MCF 10A (cell line): ENCODE results near the gene MEF2B. TPM values are rescaled to one million over a fixed set of nuclear protein-coding genes. Genes with fewer than 3 reads are reported as not detected.

Experiments used
- BruUV-seq: library from RNA; stranded (reverse); fragments of 400-500 nt; replicated peaks from 2 replicates; lab custom pipeline; 2021; lab: Mats Ljungman, UMichigan
- CTCF ChIA-PET: fragments of 300-600 bp; sonication (Branson Sonifier 250); formaldehyde crosslinking; extraction: SDS; loops from one replicate; lab custom pipeline; 2021; ENCODE audit warnings: antibody characterized with exemption, inconsistent platforms; lab: Yijun Ruan, JAX
- POLR2A ChIA-PET: fragments of 300-600, 350-650 bp; sonication (Branson Sonifier 250); formaldehyde crosslinking; extraction: SDS; loops from one replicate; lab custom pipeline; 2020; ENCODE audit warnings: antibody characterized with exemption, inconsistent platforms; lab: Yijun Ruan, JAX
- DNase-seq: peaks from one replicate; pipeline ENCODE4 v3.0.0-alpha.2; 2018; ENCODE audit not compliant: unreplicated experiment
- H3K27ac Mint-ChIP-seq: one replicate; pipeline ENCODE4 v1.8.0; 2022; ENCODE audit warnings: mild to moderate bottlenecking, low read depth, mixed read lengths; ENCODE audit not compliant: unreplicated experiment
- H3K27me3 Mint-ChIP-seq: one replicate; pipeline ENCODE4 v1.8.0; 2022; ENCODE audit warnings: mixed read lengths; ENCODE audit not compliant: insufficient read depth, unreplicated experiment
- H3K36me3 Mint-ChIP-seq: one replicate; pipeline ENCODE4 v1.8.0; 2022; ENCODE audit warnings: mild to moderate bottlenecking, moderate library complexity, mixed read lengths; ENCODE audit not compliant: insufficient read depth, unreplicated experiment
- H3K4me1 Mint-ChIP-seq: one replicate; pipeline ENCODE4 v1.8.0; 2022; ENCODE audit warnings: mixed read lengths; ENCODE audit not compliant: insufficient read depth, unreplicated experiment
- H3K4me3 Mint-ChIP-seq: one replicate; pipeline ENCODE4 v1.8.0; 2022; ENCODE audit warnings: mild to moderate bottlenecking, moderate library complexity, mixed read lengths; ENCODE audit not compliant: unreplicated experiment
- H3K9me3 Mint-ChIP-seq: one replicate; pipeline ENCODE4 v1.8.0; 2022; ENCODE audit warnings: mixed read lengths; ENCODE audit not compliant: unreplicated experiment
- intact Hi-C: fragments of 100-400 bp; cut with micrococcal nuclease; formaldehyde crosslinking; loops from 2 replicates; pipeline ENCODE4 v1.14.1; 2022
- total RNA-seq: library from RNA; stranded (reverse); gene quantifications from 2 replicates; pipeline ENCODE4 v1.2.3, GENCODE V29; 2022
- TF ChIP-seq, protein P1 (sequence below): fragments of 200-600 bp; IDR thresholded peaks from one replicate; pipeline ENCODE4 v1.8.0; 2022; ENCODE audit warnings: antibody characterized with exemption, mild to moderate bottlenecking; ENCODE audit not compliant: unreplicated experiment

The MEF2B gene
- total RNA-seq, 1 experiment from 2014 or later = 1.4 TPM

- ChIA-PET POLR2A (interaction anchor here (0.8 to 1.0 kb wide), 2 partner anchors 13 to 14 kb away, joined by 4 read pairs; no protein-coding TSS in a partner anchor), CTCF (no interaction called here)
- Mint-ChIP-seq H3K4me3 (no peak overlapping the region), H3K9me3 (no peaks in the 10 kb centered on the region), H3K4me1 (no peaks in the 10 kb centered on the region), H3K27me3 (no peaks in the 10 kb centered on the region), H3K27ac (no peak overlapping the region), H3K36me3 (peaks cover 6% of the 10 kb centered on the region)
- TF ChIP-seq, protein P1, sequence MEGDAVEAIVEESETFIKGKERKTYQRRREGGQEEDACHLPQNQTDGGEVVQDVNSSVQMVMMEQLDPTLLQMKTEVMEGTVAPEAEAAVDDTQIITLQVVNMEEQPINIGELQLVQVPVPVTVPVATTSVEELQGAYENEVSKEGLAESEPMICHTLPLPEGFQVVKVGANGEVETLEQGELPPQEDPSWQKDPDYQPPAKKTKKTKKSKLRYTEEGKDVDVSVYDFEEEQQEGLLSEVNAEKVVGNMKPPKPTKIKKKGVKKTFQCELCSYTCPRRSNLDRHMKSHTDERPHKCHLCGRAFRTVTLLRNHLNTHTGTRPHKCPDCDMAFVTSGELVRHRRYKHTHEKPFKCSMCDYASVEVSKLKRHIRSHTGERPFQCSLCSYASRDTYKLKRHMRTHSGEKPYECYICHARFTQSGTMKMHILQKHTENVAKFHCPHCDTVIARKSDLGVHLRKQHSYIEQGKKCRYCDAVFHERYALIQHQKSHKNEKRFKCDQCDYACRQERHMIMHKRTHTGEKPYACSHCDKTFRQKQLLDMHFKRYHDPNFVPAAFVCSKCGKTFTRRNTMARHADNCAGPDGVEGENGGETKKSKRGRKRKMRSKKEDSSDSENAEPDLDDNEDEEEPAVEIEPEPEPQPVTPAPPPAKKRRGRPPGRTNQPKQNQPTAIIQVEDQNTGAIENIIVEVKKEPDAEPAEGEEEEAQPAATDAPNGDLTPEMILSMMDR = no peak
- no peak for DNase-seq
- no TSS peak for BruUV-seq
- intact Hi-C loops = no loop called here
Observed at GRCh38 chr19:19111967-19112580, 58.0 kb downstream of the MEF2B start.

- CTCF ChIA-PET = interaction anchor here (0.6 kb wide), 1 partner anchor 51 kb away, joined by 3 read pairs; no protein-coding TSS in a partner anchor
- peaks cover 6% of the 10 kb centered on the region for H3K36me3 Mint-ChIP-seq
- H3K27me3 Mint-ChIP-seq = no peaks in the 10 kb centered on the region
- no peaks in the 10 kb centered on the region for H3K9me3 Mint-ChIP-seq
- POLR2A ChIA-PET = interaction anchor here (0.8 to 1.0 kb wide), 2 partner anchors 13 to 14 kb away, joined by 4 read pairs; no protein-coding TSS in a partner anchor
- no peak overlapping the region for H3K27ac Mint-ChIP-seq
- no peak overlapping the region for H3K4me3 Mint-ChIP-seq
- intact Hi-C loops = no loop called here
- H3K4me1 Mint-ChIP-seq = no peaks in the 10 kb centered on the region
- BruUV-seq = no TSS peak
- DNase-seq = no peak
- TF ChIP-seq, protein P1 = no peak
Observed at GRCh38 chr19:19111136-19111835, 58.8 kb downstream of the MEF2B start.

DNA sequence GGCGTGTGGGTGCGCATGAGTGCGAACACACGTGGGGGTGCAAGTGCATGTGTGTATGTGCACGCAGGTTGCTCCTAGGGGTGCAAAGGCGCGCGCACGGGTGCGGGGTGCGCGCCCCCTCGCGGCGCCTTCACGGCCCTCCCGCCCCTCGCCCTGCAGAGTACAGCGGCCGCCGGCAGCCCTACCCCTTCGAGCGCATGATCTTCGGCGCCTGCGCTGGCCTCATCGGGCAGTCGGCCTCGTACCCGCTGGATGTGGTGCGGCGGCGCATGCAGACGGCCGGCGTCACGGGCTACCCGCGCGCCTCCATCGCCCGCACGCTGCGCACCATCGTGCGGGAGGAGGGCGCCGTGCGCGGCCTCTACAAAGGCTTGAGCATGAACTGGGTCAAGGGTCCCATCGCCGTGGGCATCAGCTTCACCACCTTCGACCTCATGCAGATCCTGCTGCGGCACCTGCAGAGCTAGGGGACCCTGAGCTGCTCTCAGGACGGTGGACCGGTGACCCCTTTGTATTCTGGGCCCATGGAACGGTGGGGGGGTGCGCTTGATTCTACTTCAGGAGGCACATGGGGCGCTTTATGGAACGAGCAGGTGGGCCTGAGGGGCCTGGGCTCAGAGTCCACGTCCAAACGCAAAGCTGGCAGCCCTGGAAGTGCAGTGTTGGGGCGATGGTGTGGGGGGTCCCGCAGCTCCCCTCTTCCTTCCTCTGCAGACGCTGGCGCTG is 59.5 kb downstream of the MEF2B start:
- DNase-seq = no peak
- intact Hi-C loops = no loop called here
- Mint-ChIP-seq H3K27ac (no peak overlapping the region), H3K36me3 (peaks cover 6% of the 10 kb centered on the region), H3K4me1 (no peaks in the 10 kb centered on the region), H3K4me3 (no peak overlapping the region), H3K27me3 (no peaks in the 10 kb centered on the region), H3K9me3 (no peaks in the 10 kb centered on the region)
- CTCF ChIA-PET = interaction anchor here (0.6 kb wide), 2 partner anchors 50 to 288 kb away, joined by 3 to 4 read pairs; no protein-coding TSS in a partner anchor
- POLR2A ChIA-PET = interaction anchor here (0.5 kb wide), 1 partner anchor 12 kb away, joined by 4 read pairs; no protein-coding TSS in a partner anchor
- no TSS peak for BruUV-seq
- TF ChIP-seq, protein P1 = no peak

DNA sequence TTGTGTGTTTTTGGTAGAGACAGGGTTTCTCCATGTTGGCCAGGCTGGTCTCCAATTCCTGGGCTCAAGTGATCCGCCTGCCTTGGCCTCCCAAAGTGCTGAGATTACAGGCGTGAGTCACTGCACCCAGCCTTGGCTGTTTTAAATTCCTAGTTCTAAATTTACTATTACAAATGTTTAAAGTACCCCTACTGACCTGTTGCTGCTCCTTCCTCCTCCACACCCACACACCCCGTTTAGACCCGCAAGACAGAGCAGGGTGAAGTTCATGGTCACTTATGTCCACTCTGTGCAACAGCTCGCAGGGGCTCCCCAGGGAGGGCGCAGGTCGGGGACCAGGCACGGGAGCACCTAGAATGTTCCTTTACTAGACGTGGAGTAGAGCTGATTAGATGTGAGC is 60.5 kb downstream of the MEF2B start:
- no peaks in the 10 kb centered on the region for H3K27me3 Mint-ChIP-seq
- ChIA-PET CTCF (interaction anchor here (0.6 kb wide), 1 partner anchor 287 kb away, joined by 4 read pairs; no protein-coding TSS in a partner anchor), POLR2A (no interaction called here)
- H3K4me3 Mint-ChIP-seq = no peak overlapping the region
- H3K9me3 Mint-ChIP-seq = no peaks in the 10 kb centered on the region
- peaks cover 6% of the 10 kb centered on the region for H3K36me3 Mint-ChIP-seq
- no peak for DNase-seq
- no peak overlapping the region for H3K27ac Mint-ChIP-seq
- BruUV-seq = no TSS peak
- TF ChIP-seq, protein P1 = no peak
- H3K4me1 Mint-ChIP-seq = no peaks in the 10 kb centered on the region
- intact Hi-C loops = no loop called here
